H9 (cell line): ENCODE results near the gene SYTL5. TPM values are rescaled to one million over a fixed set of nuclear protein-coding genes. Genes with fewer than 3 reads are reported as not detected.

ENCODE experiments used
- DNase-seq: peaks from one replicate; pipeline ENCODE4 v3.0.0-alpha.2; 2017
- H2AFZ ChIP-seq: one replicate; pipeline ENCODE4 v1.6.1; 2013; ENCODE audit warnings: mild to moderate bottlenecking, low read length, control low read depth, moderate library complexity
- H2AK5ac ChIP-seq: 2 replicates; pipeline ENCODE4 v1.6.1; 2013; ENCODE audit warnings: low read length, control low read depth, mixed read lengths; ENCODE audit not compliant: insufficient read length
- H2BK120ac ChIP-seq: one replicate; pipeline ENCODE4 v1.6.1; 2013; ENCODE audit warnings: low read depth, mild to moderate bottlenecking, low read length, control low read depth, inconsistent platforms; ENCODE audit not compliant: poor library complexity, severe bottlenecking
- H2BK12ac ChIP-seq: 2 replicates; pipeline ENCODE4 v1.6.1; 2013; ENCODE audit warnings: low read length, control low read depth, mixed read lengths, low read depth; ENCODE audit not compliant: insufficient read length
- H2BK15ac ChIP-seq: 2 replicates; pipeline ENCODE4 v1.6.1; 2013; ENCODE audit warnings: low read depth, low read length, control low read depth
- H2BK20ac ChIP-seq: one replicate; pipeline ENCODE4 v1.6.1; 2013; ENCODE audit warnings: low read depth, mild to moderate bottlenecking, low read length, control low read depth, inconsistent platforms; ENCODE audit not compliant: poor library complexity, severe bottlenecking
- H2BK5ac ChIP-seq: 2 replicates; pipeline ENCODE4 v1.6.1; 2013; ENCODE audit warnings: low read length, control low read depth, mixed read lengths; ENCODE audit not compliant: insufficient read length
- H3K14ac ChIP-seq: 2 replicates; pipeline ENCODE4 v1.6.1; 2013; ENCODE audit warnings: low read length, control low read depth; ENCODE audit not compliant: insufficient read depth
- H3K18ac ChIP-seq: 2 replicates; pipeline ENCODE4 v1.6.1; 2013; ENCODE audit warnings: low read depth, mild to moderate bottlenecking, mixed read lengths, low read length, control low read depth; ENCODE audit not compliant: insufficient read length
- H3K23ac ChIP-seq: 2 replicates; pipeline ENCODE4 v1.6.1; 2013; ENCODE audit warnings: low read length, control low read depth, mixed read lengths, low read depth; ENCODE audit not compliant: insufficient read length
- H3K23me2 ChIP-seq: 2 replicates; pipeline ENCODE4 v1.6.1; 2013; ENCODE audit warnings: low read depth, mild to moderate bottlenecking, mixed read lengths, low read length, control low read depth; ENCODE audit not compliant: insufficient read length, poor library complexity, severe bottlenecking
- H3K27ac ChIP-seq: 2 replicates; pipeline ENCODE4 v1.5.1; 2013; ENCODE audit warnings: low read length, control low read depth, mixed read lengths, low read depth; ENCODE audit not compliant: insufficient read length
- H3K27me3 ChIP-seq: 2 replicates; pipeline ENCODE4 v1.6.1; 2013; ENCODE audit warnings: low read length, control low read depth, inconsistent platforms; ENCODE audit not compliant: insufficient read depth
- H3K4ac ChIP-seq: 2 replicates; pipeline ENCODE4 v1.6.1; 2013; ENCODE audit warnings: low read depth, mild to moderate bottlenecking, control low read depth, inconsistent platforms, low read length, moderate library complexity
- H3K4me1 ChIP-seq: 2 replicates; pipeline ENCODE4 v1.6.1; 2013; ENCODE audit warnings: low read length, control low read depth, inconsistent platforms; ENCODE audit not compliant: insufficient read depth
- H3K4me2 ChIP-seq: 2 replicates; pipeline ENCODE4 v1.6.1; 2013; ENCODE audit warnings: low read length, control low read depth, mixed read lengths; ENCODE audit not compliant: insufficient read length, insufficient read depth
- H3K56ac ChIP-seq: 2 replicates; pipeline ENCODE4 v1.6.1; 2013; ENCODE audit warnings: low read depth, mild to moderate bottlenecking, mixed read lengths, low read length, control low read depth; ENCODE audit not compliant: insufficient read length
- H3K79me1 ChIP-seq: 2 replicates; pipeline ENCODE4 v1.6.1; 2013; ENCODE audit warnings: low read depth, mild to moderate bottlenecking, moderate library complexity, low read length, control low read depth, inconsistent platforms; ENCODE audit not compliant: insufficient read depth, poor library complexity, severe bottlenecking
- H3K79me2 ChIP-seq: 2 replicates; pipeline ENCODE4 v1.6.1; 2013; ENCODE audit warnings: low read length, control low read depth, inconsistent platforms; ENCODE audit not compliant: insufficient read depth
- H3K9ac ChIP-seq: 2 replicates; pipeline ENCODE4 v1.6.1; 2013; ENCODE audit warnings: low read length, control low read depth, mixed read lengths; ENCODE audit not compliant: insufficient read length; ENCODE audit errors: extremely low read depth
- H3K9me3 ChIP-seq: one replicate; pipeline ENCODE4 v1.6.1; 2013; ENCODE audit warnings: low read depth, low read length, inconsistent platforms; ENCODE audit not compliant: control insufficient read depth
- H3T11ph ChIP-seq: one replicate; pipeline ENCODE4 v1.6.1; 2013; ENCODE audit warnings: mild to moderate bottlenecking, low read length, control low read depth, inconsistent platforms
- H4K20me1 ChIP-seq: one replicate; pipeline ENCODE4 v1.6.1; 2013; ENCODE audit not compliant: control insufficient read depth, insufficient read length, insufficient read depth
- H4K5ac ChIP-seq: 2 replicates; pipeline ENCODE4 v1.6.1; 2013; ENCODE audit warnings: low read depth, mild to moderate bottlenecking, mixed read lengths, low read length, control low read depth; ENCODE audit not compliant: insufficient read length
- H4K8ac ChIP-seq: replicated peaks from 2 replicates; pipeline ENCODE4 v1.6.1; 2013; ENCODE audit warnings: low read length, control low read depth, mixed read lengths, low read depth; ENCODE audit not compliant: insufficient read length
- H4K91ac ChIP-seq: 2 replicates; pipeline ENCODE4 v1.6.1; 2013; ENCODE audit warnings: low read depth, mild to moderate bottlenecking, moderate library complexity, mixed read lengths, low read length, control low read depth; ENCODE audit not compliant: insufficient read length
- H3K27ac Mint-ChIP-seq, 3 experiments: 2 replicates in 2 of 3; 3 replicates in 1 of 3; pipeline ENCODE4 v1.8.0; 2020 to 2021; ENCODE audit warnings: mixed read lengths in 3 of 3, mild to moderate bottlenecking in 1 of 3, moderate library complexity in 1 of 3
- H3K27me3 Mint-ChIP-seq: 2 replicates; pipeline ENCODE4 v1.8.0; 2021; ENCODE audit warnings: low read depth, mild to moderate bottlenecking, moderate library complexity, mixed read lengths
- H3K36me3 Mint-ChIP-seq, 3 experiments: 2 replicates in 2 of 3; 3 replicates in 1 of 3; pipeline ENCODE4 v1.8.0; 2020 to 2021; ENCODE audit warnings: low read depth in 3 of 3, mixed read lengths in 3 of 3; ENCODE audit not compliant: insufficient read depth in 1 of 3
- H3K4me1 Mint-ChIP-seq, 2 experiments: 2 replicates each; pipeline ENCODE4 v1.8.0; 2020; ENCODE audit warnings: mixed read lengths in 2 of 2
- H3K4me3 Mint-ChIP-seq, 2 experiments: 2 replicates in 1 of 2; 3 replicates in 1 of 2; pipeline ENCODE4 v1.8.0; 2020 to 2021; ENCODE audit warnings: mild to moderate bottlenecking in 2 of 2, mixed read lengths in 2 of 2, moderate library complexity in 1 of 2
- H3K9me3 Mint-ChIP-seq, 2 experiments: 2 replicates in 1 of 2; 3 replicates in 1 of 2; pipeline ENCODE4 v1.8.0; 2020; ENCODE audit warnings: mild to moderate bottlenecking in 2 of 2, mixed read lengths in 2 of 2, moderate library complexity in 1 of 2
- WGBS: extraction: QIAGEN DNeasy Blood & Tissue Kit; methylation state at CpG from one replicate; pipeline ENCODE4 v1.1.7; 2013; ENCODE audit warnings: missing lambda C conversion rate, low lambda C conversion rate, mixed read lengths; ENCODE audit not compliant: insufficient read length; ENCODE audit errors: extremely low coverage; 5-methylcytosine and 5-hydroxymethylcytosine counted together
- total RNA-seq: library from RNA; stranded (reverse); gene quantifications from 2 replicates; pipeline ENCODE4 v1.2.1, GENCODE V29; 2021
- TF ChIP-seq, protein P1 (sequence below): fragments of 200-600 bp; sonication (generic); conservative IDR thresholded peaks from 3 replicates; pipeline ENCODE4 v1.8.0; 2021; ENCODE audit warnings: antibody characterized with exemption, mild to moderate bottlenecking

Gene SYTL5
- total RNA-seq, 1 experiment from 2014 or later = 0.15 TPM

GRCh38 chrX:38166478-38167083, 160.2 kb downstream of the SYTL5 start:
- no peak overlapping the region for H3K9ac ChIP-seq
- no peak overlapping the region for H3T11ph ChIP-seq
- no peak overlapping the region for H3K27ac Mint-ChIP-seq
- no peaks in the 10 kb centered on the region for H3K27me3 ChIP-seq
- peaks cover 60 to 75% of the 10 kb centered on the region in 2 experiments for H3K9me3 Mint-ChIP-seq
- H3K23me2 ChIP-seq = no peaks in the 10 kb centered on the region
- no peaks in the 10 kb centered on the region for H3K9me3 ChIP-seq
- no peak overlapping the region for H2BK120ac ChIP-seq
- no peak overlapping the region for H2AK5ac ChIP-seq
- H2BK12ac ChIP-seq = no peak overlapping the region
- H3K79me1 ChIP-seq = no peaks in the 10 kb centered on the region
- no peak overlapping the region for H4K8ac ChIP-seq
- no peaks in the 10 kb centered on the region; the same call in 1 of the 2 replicates for H3K4me1 ChIP-seq
- H2AFZ ChIP-seq = no peak overlapping the region
- H2BK20ac ChIP-seq = no peak overlapping the region
- no peaks in the 10 kb centered on the region; the same call in 1 of the 2 replicates for H3K27me3 Mint-ChIP-seq
- no peak overlapping the region for H3K56ac ChIP-seq
- H3K27ac ChIP-seq = no peak overlapping the region
- no peak overlapping the region for H3K18ac ChIP-seq
- H3K36me3 Mint-ChIP-seq = peaks cover 0 to 2% (median 2%) of the 10 kb centered on the region in 3 experiments; a peak in 3 of 7 replicates
- H3K79me2 ChIP-seq = no peaks in the 10 kb centered on the region
- H3K14ac ChIP-seq = no peak overlapping the region
- H4K91ac ChIP-seq = no peak overlapping the region
- no peak overlapping the region for H4K5ac ChIP-seq
- H4K20me1 ChIP-seq = no peaks in the 10 kb centered on the region
- H3K4me2 ChIP-seq = no peak overlapping the region
- H3K4me1 Mint-ChIP-seq = peaks cover 3 to 7% of the 10 kb centered on the region in 2 experiments; a peak in 2 of 4 replicates
- H3K23ac ChIP-seq = no peak overlapping the region
- no peak overlapping the region for H3K4ac ChIP-seq
- no peak for DNase-seq
- TF ChIP-seq, protein P1, sequence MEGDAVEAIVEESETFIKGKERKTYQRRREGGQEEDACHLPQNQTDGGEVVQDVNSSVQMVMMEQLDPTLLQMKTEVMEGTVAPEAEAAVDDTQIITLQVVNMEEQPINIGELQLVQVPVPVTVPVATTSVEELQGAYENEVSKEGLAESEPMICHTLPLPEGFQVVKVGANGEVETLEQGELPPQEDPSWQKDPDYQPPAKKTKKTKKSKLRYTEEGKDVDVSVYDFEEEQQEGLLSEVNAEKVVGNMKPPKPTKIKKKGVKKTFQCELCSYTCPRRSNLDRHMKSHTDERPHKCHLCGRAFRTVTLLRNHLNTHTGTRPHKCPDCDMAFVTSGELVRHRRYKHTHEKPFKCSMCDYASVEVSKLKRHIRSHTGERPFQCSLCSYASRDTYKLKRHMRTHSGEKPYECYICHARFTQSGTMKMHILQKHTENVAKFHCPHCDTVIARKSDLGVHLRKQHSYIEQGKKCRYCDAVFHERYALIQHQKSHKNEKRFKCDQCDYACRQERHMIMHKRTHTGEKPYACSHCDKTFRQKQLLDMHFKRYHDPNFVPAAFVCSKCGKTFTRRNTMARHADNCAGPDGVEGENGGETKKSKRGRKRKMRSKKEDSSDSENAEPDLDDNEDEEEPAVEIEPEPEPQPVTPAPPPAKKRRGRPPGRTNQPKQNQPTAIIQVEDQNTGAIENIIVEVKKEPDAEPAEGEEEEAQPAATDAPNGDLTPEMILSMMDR = peak; percentile 72
- no CpG with 5 or more reads among the region's 2 CpGs for WGBS
- no peak overlapping the region for H3K4me3 Mint-ChIP-seq
- no peak overlapping the region for H2BK5ac ChIP-seq
- no peak overlapping the region for H2BK15ac ChIP-seq
